Upper lobe of left lung (tissue), 6 donors: ENCODE results near the gene CDHR5. TPM values are rescaled to one million over a fixed set of nuclear protein-coding genes. Genes with fewer than 3 reads are reported as not detected.
A peak's percentile ranks its signal among the peaks of the same experiment; 100 is the strongest.

Experiments
- ATAC-seq, 2 donors: fragments of 200-7000 bp; cut with Tn5 transposase; one replicate each; pipeline ENCODE4 v1.9.1; 2022; ENCODE audit warnings: mild to moderate bottlenecking in 2 of 2, moderate library complexity in 2 of 2; ENCODE audit not compliant: low FRiP score in 2 of 2
- DNase-seq, 2 donors: peaks; one replicate each; pipeline ENCODE4 v3.0.0-alpha.2; 2019 to 2020
- H3K27ac ChIP-seq, 4 donors: fragments of 200-600 bp; sonication (generic); one replicate each; pipeline ENCODE4 v1.5.1; 2016 to 2019
- H3K27me3 ChIP-seq, 4 donors: fragments of 200-600 bp; sonication (generic); one replicate each; pipeline ENCODE4 v1.5.1; 2017 to 2019
- H3K36me3 ChIP-seq, 4 donors: fragments of 200-600 bp; sonication (generic); one replicate each; pipeline ENCODE4 v1.5.1; 2016 to 2019
- H3K4me1 ChIP-seq, 4 donors: fragments of 200-600 bp; sonication (generic); one replicate each; pipeline ENCODE4 v1.5.1; 2018 to 2019
- H3K4me3 ChIP-seq, 4 donors: fragments of 200-600 bp; sonication (generic); one replicate each; pipeline ENCODE4 v1.5.1; 2017 to 2019; ENCODE audit warnings: mild to moderate bottlenecking in 2 of 4, moderate library complexity in 1 of 4
- H3K9me3 ChIP-seq, 4 donors: fragments of 200-600 bp; sonication (generic); one replicate each; pipeline ENCODE4 v1.5.1; 2018 to 2019
- EP300 ChIP-seq, 4 donors: sonication (generic); formaldehyde crosslinking; IDR thresholded peaks; one replicate each; pipeline ENCODE4 v1.5.1; 2017; ENCODE audit warnings: antibody characterized with exemption in 4 of 4, control low read depth in 2 of 4
- POLR2A ChIP-seq, 4 donors: fragments of 450-650 bp; IDR thresholded peaks; one replicate each; pipeline ENCODE4 v1.5.1; 2016 to 2017; ENCODE audit warnings: antibody characterized with exemption in 4 of 4, mild to moderate bottlenecking in 2 of 4
- POLR2AphosphoS5 ChIP-seq, 2 donors: sonication (generic); formaldehyde crosslinking; IDR thresholded peaks; one replicate each; pipeline ENCODE4 v1.5.1; 2017; ENCODE audit warnings: antibody characterized with exemption in 2 of 2
- WGBS, 2 donors: methylation state at CpG; one replicate each; pipeline ENCODE4 v1.1.5; 2017 to 2018; 5-methylcytosine and 5-hydroxymethylcytosine counted together
- total RNA-seq, 6 donors: library from RNA; depleted of rRNA in 4 of 6; stranded (reverse); fragments of >200 nt in 4 of 6; gene quantifications; one replicate each; pipeline versions ENCODE4 v1.1.0 to v1.2.1, GENCODE V29; 2016 to 2021
- TF ChIP-seq, protein P1 (sequence below), 6 experiments: fragments of 450-650 bp in 4 of 6; fragments of 200-600 bp in 2 of 6; sonication (generic) in 2 of 6; IDR thresholded peaks; one replicate each; pipeline ENCODE4 v1.5.1; 2016 to 2019; ENCODE audit warnings: antibody characterized with exemption in 6 of 6
- donor health status: DM: no; HTN: no; CAD: no; lungs with moderate emphysema.
- donor health status: DM: no; HTN: yes; CAD: no; lungs with severe emphysema.

CDHR5 gene
- total RNA-seq, 6 donors from 2014 or later, result 0.40 TPM; not detected in 5

DNA sequence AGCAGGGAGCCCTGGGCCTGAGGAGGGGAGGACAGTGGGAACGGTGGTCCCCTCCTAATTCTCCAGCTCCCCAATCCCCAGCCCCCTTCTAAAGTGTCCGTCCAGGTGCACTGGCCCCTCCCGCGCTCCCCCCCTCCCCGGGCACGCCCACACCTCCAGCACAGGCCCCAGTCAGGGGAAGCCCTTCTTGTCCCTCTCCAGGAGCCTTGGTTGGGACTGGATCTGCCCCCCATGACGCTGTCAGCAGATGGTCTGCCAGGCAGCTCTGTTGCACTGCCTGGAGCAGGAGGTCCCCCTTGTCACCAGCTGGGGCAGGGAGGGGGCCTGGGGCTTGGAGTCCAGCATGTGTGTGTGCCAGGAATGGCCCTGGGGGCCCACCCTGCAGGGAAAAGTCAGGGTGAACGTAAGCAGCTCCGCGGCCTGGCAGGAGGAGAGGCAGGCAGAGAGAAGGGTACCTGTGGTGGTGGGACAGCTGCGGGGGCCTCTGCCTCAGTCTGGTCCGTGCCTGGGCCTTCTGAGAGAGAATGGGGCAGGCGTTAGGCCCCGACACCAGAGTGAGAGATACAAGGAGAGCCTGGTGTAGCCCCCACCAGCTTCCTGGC is 10.6 kb downstream of the CDHR5 start:
- DNase-seq (peak in 1 of 2 donors; percentile 86), ATAC-seq (no peak)
- H3K27me3 ChIP-seq, result no peaks in the 10 kb centered on the region
- H3K27ac ChIP-seq, result peak overlapping the region; percentile 96 to 98 (median 96)
- TF ChIP-seq POLR2AphosphoS5 (IDR thresholded peaks at IDR 0.05) (no peak), POLR2A (IDR thresholded peaks at IDR 0.05) (no peak), EP300 (IDR thresholded peaks at IDR 0.05) (no peak)
- TF ChIP-seq, protein P1, sequence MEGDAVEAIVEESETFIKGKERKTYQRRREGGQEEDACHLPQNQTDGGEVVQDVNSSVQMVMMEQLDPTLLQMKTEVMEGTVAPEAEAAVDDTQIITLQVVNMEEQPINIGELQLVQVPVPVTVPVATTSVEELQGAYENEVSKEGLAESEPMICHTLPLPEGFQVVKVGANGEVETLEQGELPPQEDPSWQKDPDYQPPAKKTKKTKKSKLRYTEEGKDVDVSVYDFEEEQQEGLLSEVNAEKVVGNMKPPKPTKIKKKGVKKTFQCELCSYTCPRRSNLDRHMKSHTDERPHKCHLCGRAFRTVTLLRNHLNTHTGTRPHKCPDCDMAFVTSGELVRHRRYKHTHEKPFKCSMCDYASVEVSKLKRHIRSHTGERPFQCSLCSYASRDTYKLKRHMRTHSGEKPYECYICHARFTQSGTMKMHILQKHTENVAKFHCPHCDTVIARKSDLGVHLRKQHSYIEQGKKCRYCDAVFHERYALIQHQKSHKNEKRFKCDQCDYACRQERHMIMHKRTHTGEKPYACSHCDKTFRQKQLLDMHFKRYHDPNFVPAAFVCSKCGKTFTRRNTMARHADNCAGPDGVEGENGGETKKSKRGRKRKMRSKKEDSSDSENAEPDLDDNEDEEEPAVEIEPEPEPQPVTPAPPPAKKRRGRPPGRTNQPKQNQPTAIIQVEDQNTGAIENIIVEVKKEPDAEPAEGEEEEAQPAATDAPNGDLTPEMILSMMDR (IDR thresholded peaks at IDR 0.05), result no peak
- H3K36me3 ChIP-seq, result peaks cover 23 to 61% (median 53%) of the 10 kb centered on the region in 4 donors
- 72 to 85% methylated on average over 12 to 14 of the region's 14 CpGs for WGBS, 2 donors
- no peaks in the 10 kb centered on the region for H3K9me3 ChIP-seq
- H3K4me3 ChIP-seq, result peak overlapping the region in 3 of 4 donors; percentile 62 to 94 (median 68)
- H3K4me1 ChIP-seq, result peaks cover 25 to 39% (median 31%) of the 10 kb centered on the region in 4 donors

DNA sequence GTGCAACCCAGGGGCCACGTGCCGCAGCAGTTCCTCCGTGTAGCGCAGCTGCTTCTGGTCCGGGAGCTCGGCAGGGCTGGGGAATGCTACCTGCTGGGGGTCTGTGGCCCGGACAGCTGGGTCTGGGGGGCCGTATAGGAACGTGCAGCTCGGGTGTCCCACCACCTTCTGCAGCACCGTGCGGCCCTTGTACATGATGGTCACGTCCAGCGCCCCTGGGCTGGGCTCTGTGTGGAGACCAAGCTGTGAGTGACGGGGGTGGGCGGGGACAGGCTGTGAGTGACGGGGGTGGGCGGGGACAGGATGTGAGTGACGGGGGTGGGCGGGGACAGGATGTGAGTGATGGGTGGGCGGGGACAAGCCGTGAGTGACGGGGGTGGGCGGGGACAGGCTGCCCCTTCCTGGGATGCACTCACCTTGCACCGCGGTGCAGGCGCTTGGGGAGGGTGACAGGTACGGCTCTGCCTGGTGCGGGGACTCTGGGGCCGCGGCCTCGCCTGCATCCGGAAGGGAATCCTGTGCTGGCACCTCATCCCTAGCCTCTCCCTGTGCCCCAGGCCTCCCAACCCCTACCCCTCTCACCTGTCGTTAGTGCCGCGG is 11.3 kb downstream of the CDHR5 start:
- peak overlapping the region; percentile 96 to 98 (median 96) for H3K27ac ChIP-seq
- no peaks in the 10 kb centered on the region for H3K27me3 ChIP-seq
- peaks cover 25 to 39% (median 31%) of the 10 kb centered on the region in 4 donors for H3K4me1 ChIP-seq
- ATAC-seq (peak; percentile 1 to 8), DNase-seq (peak; percentile 88 to 90)
- WGBS, 2 donors, result 27 to 71% methylated on average over 3 to 27 of the region's 36 CpGs
- H3K36me3 ChIP-seq, result peaks cover 23 to 67% (median 59%) of the 10 kb centered on the region in 4 donors
- no peaks in the 10 kb centered on the region for H3K9me3 ChIP-seq
- peak overlapping the region in 3 of 4 donors; percentile 4 to 94 (median 62) for H3K4me3 ChIP-seq
- TF ChIP-seq EP300 (IDR thresholded peaks at IDR 0.05) (no peak), POLR2AphosphoS5 (IDR thresholded peaks at IDR 0.05) (no peak), POLR2A (IDR thresholded peaks at IDR 0.05) (no peak)
- TF ChIP-seq, protein P1 (IDR thresholded peaks at IDR 0.05), result no peak

DNA sequence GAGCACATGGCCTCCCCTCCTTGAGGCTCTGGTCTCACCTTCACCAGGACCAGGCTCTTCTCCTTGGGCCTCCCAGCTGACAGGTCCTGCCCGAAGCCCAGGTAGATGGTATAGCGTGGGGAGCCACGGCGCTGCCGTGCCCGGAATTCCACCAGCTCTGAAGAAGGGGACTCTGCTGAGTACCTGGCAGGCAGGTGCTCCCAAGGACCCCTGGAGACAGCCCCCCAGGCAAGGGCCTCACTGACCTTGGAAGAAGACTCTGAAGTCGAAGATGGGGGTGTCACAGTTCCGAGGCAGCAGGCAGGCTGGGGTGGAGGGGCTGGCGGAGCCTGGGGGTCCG is 11.8 kb downstream of the CDHR5 start:
- DNase-seq (no peak), ATAC-seq (no peak)
- no peak for TF ChIP-seq POLR2AphosphoS5 (IDR thresholded peaks at IDR 0.05)
- no peak for TF ChIP-seq POLR2A (IDR thresholded peaks at IDR 0.05)
- TF ChIP-seq EP300 (IDR thresholded peaks at IDR 0.05), result no peak
- TF ChIP-seq, protein P1 (IDR thresholded peaks at IDR 0.05), result no peak
- 95 to 96% methylated on average over 10 of the region's 10 CpGs for WGBS, 2 donors
- peak overlapping the region; percentile 48 to 98 (median 76) for H3K27ac ChIP-seq
- H3K9me3 ChIP-seq, result no peaks in the 10 kb centered on the region
- no peaks in the 10 kb centered on the region for H3K27me3 ChIP-seq
- H3K4me1 ChIP-seq, result peaks cover 25 to 39% (median 31%) of the 10 kb centered on the region in 4 donors
- H3K36me3 ChIP-seq, result peaks cover 29 to 69% (median 63%) of the 10 kb centered on the region in 4 donors
- no peak overlapping the region for H3K4me3 ChIP-seq

DNA sequence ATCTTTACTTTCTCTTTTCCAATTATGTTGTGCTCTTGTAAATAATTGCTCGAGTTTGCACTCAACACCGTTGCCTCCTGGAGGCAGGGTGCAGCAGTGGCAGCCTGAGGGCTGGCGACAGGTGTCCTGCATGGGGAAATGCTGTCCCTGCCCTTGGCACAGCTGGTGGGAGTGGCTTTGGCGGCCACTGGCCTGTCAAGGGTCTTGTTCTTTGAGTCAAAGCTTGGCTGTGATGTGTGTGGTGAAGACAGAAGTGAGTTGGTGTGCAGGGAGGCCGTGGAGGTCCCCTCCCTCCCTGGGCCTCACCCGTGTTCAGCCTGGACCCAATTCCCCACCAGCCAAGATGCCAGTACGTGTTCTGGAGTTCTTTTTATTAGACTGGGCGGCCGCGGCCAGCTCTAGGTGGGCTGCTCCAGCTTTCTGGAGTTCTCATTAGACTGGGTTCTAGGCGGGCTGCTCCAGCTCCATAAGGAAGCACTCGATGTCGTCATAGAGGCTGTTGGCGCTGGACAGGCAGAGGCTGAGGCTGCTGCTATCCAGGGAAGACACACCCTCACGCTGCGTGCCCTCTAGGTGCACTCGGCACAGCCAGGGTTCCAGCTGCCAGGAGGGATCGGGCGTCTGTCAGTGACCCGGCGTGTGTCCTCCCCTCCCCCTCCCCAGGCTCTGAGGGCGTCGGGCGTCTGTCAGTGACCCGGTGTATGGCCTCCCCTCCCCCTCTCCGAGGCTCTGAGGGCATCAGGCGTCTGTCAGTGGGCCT is 12.4 kb downstream of the CDHR5 start:
- Histone ChIP-seq H3K36me3 (peaks cover 34 to 74% (median 68%) of the 10 kb centered on the region in 4 donors), H3K4me3 (no peak overlapping the region), H3K9me3 (no peaks in the 10 kb centered on the region), H3K27ac (peak overlapping the region; percentile 48 to 98 (median 76)), H3K27me3 (no peaks in the 10 kb centered on the region), H3K4me1 (peaks cover 25 to 39% (median 31%) of the 10 kb centered on the region in 4 donors)
- WGBS, 2 donors, result 62 to 72% methylated on average over 7 to 26 of the region's 27 CpGs
- DNase-seq, result peak in 1 of 2 donors; percentile 74
- ATAC-seq, result no peak
- TF ChIP-seq EP300 (IDR thresholded peaks at IDR 0.05) (no peak), POLR2AphosphoS5 (IDR thresholded peaks at IDR 0.05) (no peak), POLR2A (IDR thresholded peaks at IDR 0.05) (no peak)
- TF ChIP-seq, protein P1 (IDR thresholded peaks at IDR 0.05), result peak in 2 of 6 experiments; percentile 14 to 22
